Endometrial microvascular endothelial cells (primary cell): ENCODE data around the gene KRT6C. TPM values are rescaled to one million over a fixed set of nuclear protein-coding genes. Genes with fewer than 3 reads are reported as not detected.

ENCODE experiments used
- in situ Hi-C: cut with HindIII; loops from 2 replicates; pipeline ENCODE4 v1.10.0; 2017; ENCODE audit warnings: low sequenced_read_pairs, low pct_unique_long_range_greater_than_20kb; ENCODE audit errors: inconsistent ontology term
- total RNA-seq: library from RNA; depleted of rRNA; stranded (reverse); fragments of >200 nt; gene quantifications from one replicate; pipeline ENCODE4 v1.2.3, GENCODE V29; 2015; ENCODE audit errors: inconsistent ontology term

Gene KRT6C
- total RNA-seq = not detected

DNA sequence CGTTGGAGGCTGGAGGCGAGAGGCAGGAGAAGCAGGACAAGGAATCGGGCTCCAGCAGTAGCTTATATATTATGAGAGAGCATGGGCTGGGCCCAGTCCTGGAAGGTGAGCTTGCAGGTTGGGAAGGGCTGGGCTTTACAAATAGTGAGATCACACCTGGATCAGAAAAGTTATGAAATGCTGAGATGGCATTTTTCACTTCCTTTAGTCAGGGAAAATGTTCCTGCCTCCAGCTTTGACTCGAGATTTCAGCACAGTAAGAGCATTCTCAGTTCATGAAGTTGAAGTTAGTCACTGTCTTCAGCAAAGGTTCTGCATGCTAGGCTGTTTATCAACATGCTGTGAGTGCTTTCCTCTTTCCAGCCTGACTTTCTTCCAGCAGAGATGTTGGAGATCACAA lies at the start of gene KRT6C:
Gene KRT6C, minus strand, starts transcription at position 38 of the 400 bp plus-strand sequence. CDS start 68 bp downstream, outside the sequence.
- in situ Hi-C loops = no loop called here

DNA sequence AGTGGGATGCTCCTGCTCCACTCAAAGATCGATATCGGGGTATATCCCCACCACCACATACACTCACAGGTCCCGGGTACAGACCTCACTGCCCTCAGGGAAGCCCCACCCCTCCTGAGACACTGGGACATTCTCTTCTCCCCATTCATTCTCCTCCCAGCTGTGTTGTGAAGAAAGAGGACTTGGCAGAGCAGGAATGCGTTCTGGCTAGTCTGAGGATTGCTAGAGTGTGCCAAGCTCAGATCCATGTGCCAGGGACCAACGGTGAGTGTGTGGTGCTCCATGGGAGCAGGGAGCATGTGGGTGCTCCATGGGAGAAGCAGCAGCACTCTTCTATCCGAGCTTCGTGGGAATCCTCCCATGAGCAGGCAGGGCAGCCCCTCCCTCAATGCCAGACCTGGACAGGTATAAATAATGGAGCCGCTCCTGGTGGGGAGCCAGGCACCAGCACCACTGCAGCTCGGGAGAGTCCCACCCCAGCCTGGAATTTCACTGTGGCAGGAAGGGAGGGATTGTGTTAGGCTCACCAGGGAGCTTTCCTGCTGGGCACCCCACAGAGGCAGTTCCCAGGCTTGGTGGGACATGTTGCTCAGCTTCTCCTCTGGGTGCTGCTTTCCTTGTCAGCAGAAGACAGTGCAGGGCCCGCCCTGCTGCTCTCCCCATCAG lies 48.9 kb upstream of the KRT6C start:
- in situ Hi-C loops = no loop called here

DNA sequence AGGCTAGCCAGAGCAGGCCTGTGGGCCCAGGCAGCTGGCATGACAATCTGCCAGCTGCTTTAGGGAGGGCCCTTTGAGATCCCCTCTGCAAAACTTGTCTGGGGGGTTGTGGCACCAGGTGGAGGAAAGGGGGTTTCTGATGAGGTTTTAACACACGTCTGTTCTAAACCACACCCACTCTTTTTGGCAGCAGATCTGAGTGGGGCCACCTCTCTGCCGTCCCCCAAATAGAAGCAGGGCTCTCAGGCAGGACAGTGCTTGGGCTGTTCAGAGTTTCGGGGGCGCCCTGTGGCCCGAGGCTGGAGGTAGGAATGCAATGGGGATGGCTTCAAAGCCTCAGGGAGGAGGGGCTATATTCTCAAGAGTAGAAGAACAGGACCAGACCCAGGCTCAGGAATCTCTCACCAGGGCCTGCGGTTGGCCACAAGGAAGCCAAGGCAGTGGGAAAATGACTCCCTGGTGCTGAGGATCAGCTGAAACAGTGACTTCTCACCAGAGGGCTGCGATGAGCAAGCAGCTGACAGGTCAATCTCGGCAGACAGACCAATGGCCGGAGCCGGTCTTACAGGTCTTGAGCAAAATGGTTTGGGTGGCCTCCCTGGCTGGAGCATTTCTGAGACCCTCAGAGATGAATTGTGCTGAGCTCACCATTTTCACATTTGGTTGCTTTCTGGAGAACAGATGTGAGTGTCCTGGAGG lies 48.1 kb upstream of the KRT6C start:
- in situ Hi-C loops = no loop called here

DNA sequence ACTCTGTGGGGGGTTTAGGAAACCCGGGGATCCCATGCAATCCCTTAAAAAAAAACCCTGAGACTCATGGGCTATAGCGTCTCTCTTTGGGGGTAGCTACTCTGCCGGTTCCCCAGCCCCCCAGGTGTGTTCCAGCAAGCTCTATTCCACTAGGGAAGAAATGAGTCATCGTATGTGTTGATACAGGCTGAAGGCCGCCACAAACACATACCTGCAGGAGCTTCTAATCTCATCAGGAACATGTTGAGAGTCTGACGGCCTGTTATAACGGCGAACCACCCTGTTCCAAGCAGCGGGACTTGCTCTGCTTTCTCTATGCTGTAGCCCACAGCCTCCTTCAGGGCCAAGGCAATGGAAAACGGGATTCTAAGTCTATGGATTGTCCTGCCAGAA lies 47.6 kb upstream of the KRT6C start:
- in situ Hi-C loops = no loop called here

DNA sequence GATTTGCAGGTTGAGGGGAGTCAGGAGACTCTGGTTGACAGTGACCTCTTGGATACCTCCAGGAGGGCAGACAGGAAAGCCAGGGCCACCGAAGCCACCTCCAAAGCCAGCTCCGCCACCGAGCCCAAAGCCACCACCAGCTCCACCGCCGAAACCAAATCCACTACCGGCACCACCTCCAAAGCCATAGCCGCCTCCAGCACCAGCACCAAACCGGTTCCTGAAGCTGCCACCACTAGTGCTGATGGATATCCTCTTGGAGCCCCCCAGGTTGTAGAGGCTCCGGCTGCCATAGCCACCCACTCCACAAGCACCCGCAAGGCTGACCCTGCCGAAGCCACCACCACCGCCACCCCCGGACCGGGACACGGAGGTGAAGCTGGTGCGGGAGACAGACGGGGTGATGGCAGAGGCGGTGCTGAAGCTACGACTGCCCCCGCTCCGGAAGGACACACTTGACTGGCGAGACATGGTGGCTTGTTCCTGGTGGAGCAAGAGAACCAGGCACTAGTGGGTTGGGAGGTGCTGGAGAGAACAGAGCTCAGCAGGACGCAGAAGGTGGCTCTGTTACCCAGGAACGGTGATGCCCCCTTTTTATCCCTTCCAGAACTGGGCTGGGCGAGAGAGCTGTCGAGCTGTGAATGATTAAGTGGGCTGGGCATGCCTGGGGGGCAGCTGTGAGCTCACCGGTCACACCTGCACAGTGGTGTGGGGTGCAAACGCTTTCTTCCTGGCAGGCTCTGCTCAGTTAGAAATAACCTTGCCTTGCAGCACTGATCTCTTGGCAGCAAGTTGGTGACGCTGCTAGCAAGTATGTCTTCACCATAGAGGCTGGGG lies 46.4 kb upstream of the KRT6C start, which contains the start of gene KRT5:
Gene KRT5, minus strand, starts transcription at position 569 of the 837 bp plus-strand sequence. Its CDS starts 98 bp downstream, at position 471.
- in situ Hi-C loops = no loop called here

DNA sequence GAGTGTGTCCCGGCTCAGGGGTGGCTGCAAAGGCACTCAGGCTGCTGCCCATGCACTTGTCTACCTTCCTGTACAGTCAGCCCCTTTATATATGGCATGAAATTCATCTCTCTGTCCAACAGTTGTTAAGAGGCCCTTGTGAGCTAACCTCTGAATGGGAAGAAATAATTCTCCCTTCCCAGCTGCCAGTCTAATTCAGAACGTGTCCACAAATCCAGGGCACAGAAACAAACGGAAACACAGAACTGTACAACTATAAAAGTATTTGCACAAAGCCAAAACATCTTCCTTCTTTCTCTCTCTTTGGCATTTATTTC lies 45.7 kb upstream of the KRT6C start:
- in situ Hi-C loops = no loop called here

DNA sequence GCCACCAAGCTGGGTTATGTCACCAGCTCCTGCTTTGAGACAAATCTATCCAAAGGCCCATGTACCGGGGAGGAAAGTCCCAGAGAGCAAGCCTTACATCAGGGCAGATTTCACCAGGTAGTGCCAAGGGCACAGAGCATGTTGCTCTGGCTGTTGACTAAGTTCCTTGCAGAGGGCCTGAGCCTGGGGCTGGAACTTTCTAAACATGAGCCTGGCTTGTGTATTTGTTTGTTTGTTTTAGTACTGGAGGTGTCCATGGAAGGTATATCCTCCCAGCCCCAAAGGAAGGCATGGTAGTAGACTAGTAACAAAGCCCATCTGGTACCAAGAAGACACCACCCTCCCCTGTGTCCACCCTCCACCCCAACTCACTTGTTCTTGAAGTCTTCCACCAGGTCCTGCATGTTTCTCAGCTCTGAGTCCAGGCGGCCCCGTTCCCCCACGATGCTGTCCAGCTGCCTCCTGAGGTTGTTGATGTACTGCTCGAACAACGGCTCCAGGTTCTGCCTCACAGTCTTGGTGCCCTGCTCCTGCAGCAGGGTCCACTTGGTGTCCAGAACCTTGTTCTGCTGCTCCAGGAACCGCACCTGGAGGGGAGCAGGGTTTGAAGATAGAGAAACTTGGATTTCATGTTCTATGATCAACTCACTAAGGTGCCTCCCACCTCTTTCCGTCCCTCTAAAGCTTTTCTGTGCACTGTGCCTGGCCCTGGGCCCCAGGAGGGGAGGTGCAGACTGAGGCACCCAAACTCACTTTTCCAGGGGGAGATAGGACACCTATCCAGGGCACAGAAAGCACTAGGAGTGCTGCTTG lies 45.2 kb upstream of the KRT6C start:
- in situ Hi-C loops = no loop called here

DNA sequence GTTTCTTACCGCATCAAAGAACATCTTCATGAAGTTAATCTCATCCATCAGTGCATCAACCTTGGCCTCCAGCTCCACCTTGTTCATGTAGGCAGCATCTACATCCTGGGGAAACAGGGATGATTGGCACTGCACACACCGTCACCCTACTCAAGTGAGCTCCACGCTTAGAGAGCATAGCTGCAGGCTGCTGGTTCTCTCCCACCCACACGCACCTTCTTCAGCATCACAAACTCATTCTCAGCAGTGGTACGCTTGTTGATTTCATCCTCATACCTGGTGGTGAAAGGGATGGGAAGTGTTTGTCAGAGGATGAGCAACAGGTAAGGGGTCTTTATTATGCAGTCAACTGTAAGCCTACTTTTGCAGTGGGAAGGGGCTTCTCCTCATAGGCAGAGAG lies 44.3 kb upstream of the KRT6C start:
- in situ Hi-C loops = no loop called here

DNA sequence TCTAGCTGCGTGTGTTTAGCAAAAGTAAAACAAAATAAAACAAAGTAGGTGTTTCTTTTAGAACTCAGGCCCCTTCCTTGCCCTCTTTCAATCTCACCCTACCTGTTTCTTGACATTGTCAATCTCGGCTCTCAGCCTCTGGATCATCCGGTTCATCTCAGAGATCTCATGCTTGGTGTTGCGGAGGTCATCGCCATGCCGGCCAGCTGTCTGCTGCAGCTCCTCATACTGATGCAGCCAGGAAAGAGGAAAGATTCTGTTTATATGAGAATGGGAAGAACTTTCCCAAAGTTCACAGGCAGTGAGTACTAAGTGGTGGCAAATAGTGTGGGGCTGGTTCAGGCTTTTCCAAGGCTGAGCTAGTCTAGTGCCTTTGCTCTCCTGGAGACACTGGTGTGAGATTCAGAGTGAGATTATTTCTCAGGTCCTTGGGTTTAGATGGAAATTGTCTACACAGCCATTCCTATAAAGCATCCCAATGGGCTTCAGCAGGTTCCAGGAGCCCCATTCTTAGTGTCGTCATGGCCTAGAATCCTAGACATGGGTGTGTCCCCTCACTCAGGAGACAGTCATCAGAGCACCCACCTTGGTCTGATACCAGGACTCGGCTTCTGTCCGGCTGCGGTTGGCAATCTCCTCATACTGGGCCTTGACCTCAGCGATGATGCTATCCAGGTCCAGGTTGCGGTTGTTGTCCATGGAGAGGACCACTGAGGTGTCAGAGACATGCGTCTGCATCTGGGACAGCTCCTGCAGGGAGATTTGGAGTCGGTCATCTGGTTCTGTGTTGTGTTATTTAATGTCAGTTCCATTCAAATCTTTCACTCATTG lies 43.6 kb upstream of the KRT6C start:
- in situ Hi-C loops = no loop called here

DNA sequence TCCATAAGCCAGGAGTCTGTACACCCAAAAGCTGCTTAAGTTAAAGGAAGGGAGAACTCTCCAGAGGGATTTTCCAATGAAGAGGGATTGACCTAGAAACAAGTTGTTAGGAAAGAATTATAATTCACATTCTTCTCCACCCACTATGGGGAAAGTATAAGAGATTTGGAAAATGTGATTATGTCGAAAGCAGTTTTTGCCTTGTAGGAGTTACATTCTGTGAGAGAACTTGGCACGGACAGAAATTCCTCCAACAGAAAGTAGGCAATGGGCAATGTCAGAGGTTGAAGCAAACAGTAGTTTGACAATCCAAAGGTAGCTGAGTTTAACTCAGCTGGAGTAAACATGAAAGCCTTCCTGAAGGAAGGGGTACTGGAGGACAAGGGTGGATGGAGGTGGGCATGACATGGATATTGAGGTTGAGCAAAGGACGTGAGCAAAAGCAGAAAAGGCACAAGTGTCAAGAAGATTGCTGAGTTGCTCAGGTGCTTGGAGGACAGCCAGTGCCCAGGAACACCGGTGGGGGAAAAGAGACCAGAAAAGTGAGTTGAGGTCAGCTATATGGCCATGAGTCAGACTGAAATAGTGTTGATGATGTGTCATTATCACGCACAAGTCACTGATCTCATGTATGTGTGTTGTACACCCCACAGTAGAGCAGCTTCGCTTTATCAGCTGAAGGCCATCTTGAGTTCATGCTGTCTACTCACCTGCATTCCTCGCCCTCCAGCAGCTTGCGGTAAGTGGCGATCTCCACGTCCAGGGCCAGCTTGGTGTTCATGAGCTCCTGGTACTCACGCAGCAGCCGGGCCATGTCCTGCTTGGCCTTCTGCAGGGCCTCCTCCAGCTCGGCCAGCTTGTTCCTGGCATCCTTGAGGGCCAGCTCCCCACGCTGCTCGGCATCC lies 42.6 kb upstream of the KRT6C start:
- in situ Hi-C loops = no loop called here

DNA sequence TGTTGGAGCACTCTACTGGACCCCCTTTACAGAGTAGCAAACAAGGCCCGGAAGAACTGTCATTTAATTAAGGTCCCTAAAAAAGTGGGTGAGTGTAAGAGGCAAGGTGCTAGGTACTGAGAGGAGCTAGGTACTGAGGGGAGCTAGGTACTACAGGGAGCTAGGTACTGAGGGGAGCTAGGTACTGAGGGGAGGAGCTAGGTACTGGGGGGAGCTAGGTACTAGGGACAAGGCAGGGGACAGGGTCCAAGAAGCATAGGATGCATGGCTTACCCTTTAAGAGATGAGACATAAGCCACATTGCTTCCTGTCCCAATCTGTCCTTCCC lies 41.7 kb upstream of the KRT6C start:
- in situ Hi-C loops = no loop called here

DNA sequence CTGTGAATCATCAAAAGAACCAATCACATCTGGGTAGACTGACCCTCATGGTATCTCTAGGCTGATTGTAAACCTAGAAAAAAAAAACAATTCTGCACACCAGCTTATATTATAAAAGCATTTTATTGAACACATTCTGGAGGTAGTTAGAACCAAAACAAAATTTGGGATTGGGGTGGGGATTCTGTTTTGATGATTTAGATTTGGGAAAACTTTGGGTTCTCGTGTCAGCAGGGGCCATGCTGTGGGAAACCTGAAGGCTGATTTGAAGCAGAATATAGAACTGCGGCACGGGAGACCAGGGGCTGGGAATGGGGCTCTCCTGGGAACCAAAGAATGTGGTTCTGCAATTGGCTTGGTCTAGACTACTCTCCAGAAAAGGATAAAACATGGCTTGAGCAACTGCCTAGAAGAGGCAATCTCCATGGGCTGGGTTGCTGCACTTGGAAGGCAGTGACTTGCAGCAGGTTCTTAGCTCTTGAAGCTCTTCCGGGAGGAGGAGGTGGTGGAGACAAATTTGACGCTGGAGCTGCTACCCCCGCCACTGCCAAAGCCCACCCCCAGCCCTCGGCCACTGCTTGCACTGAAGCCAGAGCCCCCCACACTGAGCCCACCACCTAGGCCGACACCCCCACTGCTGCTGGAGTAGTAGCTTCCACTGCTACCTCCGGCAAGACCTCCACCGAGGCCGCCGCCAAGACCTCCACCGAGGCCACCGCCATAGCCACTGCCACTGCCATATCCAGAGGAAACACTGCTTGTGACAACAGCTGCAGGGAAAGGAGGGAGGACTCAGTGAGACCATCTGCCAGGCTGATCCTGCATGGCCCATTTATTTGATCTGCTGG lies 41.1 kb upstream of the KRT6C start:
- in situ Hi-C loops = no loop called here

DNA sequence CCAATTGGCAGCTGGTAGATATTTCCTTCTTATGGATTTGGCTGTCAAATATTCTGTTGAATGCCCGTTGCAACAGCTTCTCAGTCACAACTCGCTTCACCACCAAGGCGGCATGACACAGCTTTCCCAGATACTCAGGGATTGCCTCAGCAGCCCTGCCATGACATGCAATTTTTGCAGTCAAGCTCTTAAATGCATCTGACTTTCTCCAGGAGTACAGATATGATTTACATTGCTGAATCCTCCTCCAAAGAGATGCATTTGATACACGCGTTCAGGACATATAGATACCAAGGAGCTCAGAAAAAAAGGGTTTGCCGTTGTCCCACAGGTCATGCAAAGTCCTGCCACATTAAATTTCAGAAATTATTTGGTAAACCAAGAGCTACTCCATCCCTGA lies 40.1 kb upstream of the KRT6C start:
- in situ Hi-C loops = no loop called here

DNA sequence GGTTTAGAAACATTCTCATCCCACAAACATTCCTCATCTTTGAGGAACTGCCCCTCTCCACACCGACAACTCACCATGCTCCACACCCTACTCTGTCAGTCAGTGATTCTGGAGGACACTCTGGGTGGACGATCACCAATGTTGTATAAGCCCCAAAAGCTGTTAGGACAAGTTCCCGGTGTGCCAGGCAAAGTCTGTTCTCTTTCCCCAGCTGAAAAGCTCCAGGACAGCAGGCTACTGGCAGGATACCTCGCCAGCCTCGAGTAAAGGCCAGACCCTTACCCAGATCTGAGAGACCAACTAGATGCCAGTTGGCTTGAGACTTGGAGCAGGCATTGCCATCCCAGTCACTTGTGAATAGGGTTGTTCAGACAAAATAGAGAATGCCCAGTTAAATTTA lies 34.6 kb upstream of the KRT6C start:
- in situ Hi-C loops = no loop called here

DNA sequence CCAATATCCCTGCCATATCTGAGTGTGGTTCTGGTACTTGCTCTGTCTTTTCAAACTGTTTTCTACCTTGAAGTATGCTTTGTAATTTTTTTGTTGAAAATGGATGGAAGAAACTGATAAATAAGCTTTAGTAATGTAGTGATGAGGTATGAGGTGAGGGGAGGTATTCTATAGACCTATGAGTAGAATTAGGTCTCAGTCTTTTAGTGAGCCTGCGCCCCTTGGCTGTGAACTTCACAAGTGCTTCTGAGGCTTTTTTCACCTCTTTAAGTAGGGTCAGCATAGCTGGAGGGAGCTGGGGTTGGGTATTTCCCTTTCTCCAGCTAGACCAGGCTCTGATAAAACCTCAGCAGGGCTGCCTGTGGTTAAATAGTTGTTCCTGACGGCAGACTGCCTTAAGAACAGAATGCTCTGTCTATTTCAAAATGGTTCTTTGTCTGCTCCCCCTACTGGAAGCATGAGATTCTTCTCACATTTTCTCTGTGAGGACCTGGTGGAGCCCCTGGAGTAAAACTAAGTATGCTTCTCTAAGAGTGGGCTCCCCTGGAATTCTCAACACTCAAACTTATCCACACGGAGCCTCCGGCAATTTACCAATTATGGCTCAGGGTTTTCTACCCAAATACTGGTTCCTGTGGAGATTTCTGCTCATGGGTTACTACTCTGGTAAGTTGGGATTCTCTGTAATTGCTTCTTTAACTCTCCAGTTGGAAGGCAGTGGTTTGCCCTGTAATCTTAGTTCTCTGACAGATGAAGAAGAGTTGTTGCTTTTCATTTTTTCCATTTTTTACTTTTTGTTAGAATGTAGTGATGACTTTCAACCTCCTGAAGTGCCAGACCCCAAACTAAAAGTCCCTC lies 33.5 kb upstream of the KRT6C start:
- in situ Hi-C loops = no loop called here

DNA sequence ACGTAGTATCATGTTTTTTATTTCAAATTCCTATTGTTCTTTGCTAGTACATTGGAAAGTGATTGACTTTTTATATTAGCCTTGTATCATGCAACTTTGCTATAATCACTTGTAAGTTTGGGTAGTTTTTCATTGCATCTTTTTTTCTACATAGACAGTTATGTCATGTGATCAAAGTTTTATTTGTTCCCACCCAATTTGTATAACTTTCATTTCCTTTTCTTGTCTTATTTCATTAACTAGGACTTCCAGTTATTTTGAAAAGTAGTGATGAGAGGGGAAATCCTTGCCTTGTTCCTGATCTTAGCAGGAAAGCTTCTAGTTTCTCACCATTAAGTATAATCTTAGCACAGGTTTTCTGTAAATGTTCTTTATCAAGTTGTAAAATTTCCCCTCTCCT lies 29.3 kb upstream of the KRT6C start:
- in situ Hi-C loops = no loop called here
